CD4-positive, alpha-beta memory T cell (primary cell): ENCODE measurements around the gene CST3. TPM values are rescaled to one million over a fixed set of nuclear protein-coding genes. Genes with fewer than 3 reads are reported as not detected.

ENCODE experiments used
- CTCF ChIA-PET: fragments of 350-600 bp; sonication (Branson Sonifier 250); formaldehyde crosslinking; loops from one replicate; lab custom pipeline; 2021; ENCODE audit warnings: inconsistent platforms; ENCODE audit not compliant: partially characterized antibody; lab: Charles Lee
- POLR2A ChIA-PET: fragments of 350-600 bp; sonication (Branson Sonifier 250); formaldehyde crosslinking; loops from one replicate; lab custom pipeline; 2021; ENCODE audit not compliant: partially characterized antibody; lab: Charles Lee
- DNase-seq, 5 donors: peaks; one replicate each; pipeline versions ENCODE4 v3.0.0 to v3.0.0-alpha.2; 2020 to 2022; ENCODE audit warnings: mixed read lengths in 1 of 5
- H3K27ac ChIP-seq: one replicate; pipeline ENCODE4 v1.7.0; 2013; ENCODE audit warnings: low read depth, low read length
- H3K27me3 ChIP-seq: 2 replicates; pipeline ENCODE4 v1.7.0; 2013; ENCODE audit warnings: mild to moderate bottlenecking, low read length, moderate library complexity; ENCODE audit not compliant: insufficient read depth
- H3K36me3 ChIP-seq: 2 replicates; pipeline ENCODE4 v1.7.0; 2013; ENCODE audit warnings: mild to moderate bottlenecking, low read length, moderate library complexity; ENCODE audit not compliant: insufficient read depth
- H3K4me1 ChIP-seq: 2 replicates; pipeline ENCODE4 v1.7.0; 2013; ENCODE audit warnings: mild to moderate bottlenecking, low read length, moderate library complexity; ENCODE audit not compliant: insufficient read depth
- H3K4me3 ChIP-seq, 2 donors: one replicate each; pipeline ENCODE4 v1.7.0; 2013; ENCODE audit warnings: low read length in 2 of 2, mild to moderate bottlenecking in 1 of 2
- H3K9me3 ChIP-seq, 2 donors: one replicate each; pipeline ENCODE4 v1.7.0; 2013; ENCODE audit warnings: low read length in 2 of 2, control low read depth in 1 of 2; ENCODE audit not compliant: control insufficient read depth in 1 of 2
- H3K27ac Mint-ChIP-seq, 7 donors: one replicate each; pipeline ENCODE4 v1.8.0; 2020 to 2021; ENCODE audit warnings: mixed read lengths in 7 of 7, mild to moderate bottlenecking in 6 of 7, inconsistent platforms in 3 of 7, moderate library complexity in 3 of 7
- H3K27me3 Mint-ChIP-seq, 2 donors: one replicate each; pipeline ENCODE4 v1.8.0; 2020 to 2021; ENCODE audit warnings: mixed read lengths in 2 of 2
- H3K36me3 Mint-ChIP-seq, 2 donors: one replicate each; pipeline ENCODE4 v1.8.0; 2020 to 2021; ENCODE audit warnings: mixed read lengths in 2 of 2, inconsistent platforms in 1 of 2, mild to moderate bottlenecking in 1 of 2
- H3K4me1 Mint-ChIP-seq, 4 donors: one replicate each; pipeline ENCODE4 v1.8.0; 2020 to 2021; ENCODE audit warnings: mixed read lengths in 4 of 4, mild to moderate bottlenecking in 1 of 4
- H3K4me3 Mint-ChIP-seq, 8 donors: one replicate each; pipeline ENCODE4 v1.8.0; 2020 to 2021; ENCODE audit warnings: mixed read lengths in 8 of 8, mild to moderate bottlenecking in 7 of 8, moderate library complexity in 6 of 8, inconsistent platforms in 3 of 8
- H3K9me3 Mint-ChIP-seq, 8 donors: one replicate each; pipeline ENCODE4 v1.8.0; 2020 to 2021; ENCODE audit warnings: mixed read lengths in 8 of 8, mild to moderate bottlenecking in 5 of 8, inconsistent platforms in 3 of 8, moderate library complexity in 1 of 8
- intact Hi-C: fragments of 100-400 bp; cut with micrococcal nuclease; formaldehyde crosslinking; loops from one replicate; pipeline ENCODE4 v1.15.1; 2023
- polyA plus RNA-seq, 2 donors: library from polyadenylated mRNA; unstranded; fragments of 300-500 nt; fragmentation: Illumina TruSeq; gene quantifications; one replicate each; pipeline ENCODE4 v1.2.3, GENCODE V29; 2021
- total RNA-seq, 2 experiments: library from RNA; stranded (reverse); gene quantifications; one replicate each; pipeline ENCODE4 v1.2.3, GENCODE V29; 2021

The CST3 gene
- total and polyA plus RNA-seq, 4 experiments from 2014 or later: 0.31 to 8.3 (median 6.1) TPM

DNA sequence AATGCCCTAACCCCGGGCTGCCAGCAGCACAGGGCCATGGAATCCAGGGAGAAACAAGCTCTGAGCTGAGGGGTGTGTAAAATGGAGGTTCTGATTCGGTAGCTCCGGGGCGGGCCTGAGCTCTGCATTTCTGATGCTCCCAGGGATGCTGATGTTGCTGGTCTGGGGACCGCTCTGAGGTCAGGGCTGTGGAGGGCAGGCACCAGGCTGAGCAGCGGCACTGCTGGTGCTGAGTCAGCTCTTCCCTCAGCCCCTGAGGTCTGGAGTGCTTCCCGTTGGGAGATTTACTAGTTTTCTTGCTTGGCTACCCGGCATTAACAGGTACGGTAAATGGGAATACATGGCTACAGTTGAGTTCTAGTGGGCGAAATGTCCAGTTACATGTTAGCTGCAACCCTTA, 18.6 kb upstream of the CST3 start:
- H3K36me3 ChIP-seq: no peaks in the 10 kb centered on the region
- H3K4me1 ChIP-seq: no peaks in the 10 kb centered on the region
- no peaks in the 10 kb centered on the region for H3K9me3 ChIP-seq
- ChIA-PET CTCF (no interaction called here), POLR2A (no interaction called here)
- H3K27ac Mint-ChIP-seq: no peak overlapping the region
- no peaks in the 10 kb centered on the region for H3K27me3 ChIP-seq
- no peak overlapping the region for H3K27ac ChIP-seq
- no peak for DNase-seq
- intact Hi-C loops: no loop called here
- H3K27me3 Mint-ChIP-seq: peaks cover 4 to 8% of the 10 kb centered on the region in 2 donors
- peaks cover 0 to 3% (median 0%) of the 10 kb centered on the region in 8 donors for H3K9me3 Mint-ChIP-seq
- H3K36me3 Mint-ChIP-seq: no peaks in the 10 kb centered on the region
- H3K4me1 Mint-ChIP-seq: no peaks in the 10 kb centered on the region
- no peak overlapping the region for H3K4me3 ChIP-seq
- H3K4me3 Mint-ChIP-seq: no peak overlapping the region

DNA sequence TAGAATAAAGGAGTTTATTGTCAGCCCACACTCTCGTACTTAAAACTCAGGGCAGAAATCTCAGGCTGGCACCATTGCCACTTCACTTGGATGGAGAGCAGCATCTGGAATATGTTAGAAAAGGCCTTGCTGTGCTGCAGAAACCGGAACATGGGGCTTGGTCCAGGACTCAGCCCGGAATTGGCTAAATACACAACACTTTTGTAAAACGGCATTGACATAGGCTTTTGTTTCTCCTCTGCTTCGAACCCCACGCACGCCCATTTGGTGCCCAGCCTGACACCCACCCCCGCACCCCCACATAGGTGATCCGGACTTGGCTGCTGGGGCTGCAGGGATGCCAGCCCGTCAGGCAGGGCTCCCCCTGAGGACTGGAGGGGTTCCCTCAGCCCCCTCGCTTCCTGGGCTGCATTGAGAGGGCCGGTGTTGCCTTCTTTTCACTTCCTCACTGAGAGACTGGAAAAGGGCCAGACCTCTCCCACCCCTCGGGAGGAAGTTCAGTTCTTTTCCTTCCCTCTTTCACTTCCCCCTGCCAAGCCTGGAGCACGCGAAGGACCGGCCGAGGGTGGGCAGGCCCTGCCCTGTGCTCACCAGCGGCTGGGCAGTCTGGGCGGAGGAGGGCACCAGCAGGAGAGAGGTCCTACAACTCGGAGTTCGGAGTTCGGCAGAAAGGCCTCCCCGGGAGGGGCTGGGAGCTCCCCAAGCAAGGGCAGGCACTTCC, 17.9 kb upstream of the CST3 start:
- Histone ChIP-seq H3K27me3 (no peaks in the 10 kb centered on the region), H3K27ac (no peak overlapping the region), H3K9me3 (no peaks in the 10 kb centered on the region), H3K4me3 (no peak overlapping the region), H3K4me1 (no peaks in the 10 kb centered on the region), H3K36me3 (no peaks in the 10 kb centered on the region)
- intact Hi-C loops: no loop called here
- Mint-ChIP-seq H3K4me3 (no peak overlapping the region), H3K27me3 (peaks cover 4 to 8% of the 10 kb centered on the region in 2 donors), H3K9me3 (peaks cover 0 to 3% (median 0%) of the 10 kb centered on the region in 8 donors), H3K27ac (no peak overlapping the region), H3K36me3 (no peaks in the 10 kb centered on the region), H3K4me1 (no peaks in the 10 kb centered on the region)
- POLR2A ChIA-PET: no interaction called here
- CTCF ChIA-PET: no interaction called here
- DNase-seq: no peak

DNA sequence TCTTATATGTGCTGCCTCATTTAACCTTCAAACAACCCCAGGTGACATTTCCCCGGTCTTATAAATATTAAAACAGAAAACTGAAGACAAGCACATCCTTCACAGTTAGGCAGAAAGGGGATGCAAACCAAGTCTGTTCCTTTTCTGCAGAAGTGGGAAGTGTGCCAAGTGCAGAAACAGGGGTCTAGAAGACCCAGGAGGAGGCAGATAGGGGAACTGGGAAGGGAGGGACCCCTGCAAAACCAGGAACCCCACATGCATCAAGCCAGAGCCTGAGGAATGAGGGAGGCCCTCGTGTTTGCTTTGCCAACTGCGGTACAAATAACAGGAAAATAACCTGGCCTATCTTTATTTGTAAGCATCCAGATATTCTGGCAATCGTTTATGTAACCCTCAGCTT, 17.0 kb upstream of the CST3 start:
- Histone ChIP-seq H3K27ac (no peak overlapping the region), H3K9me3 (no peaks in the 10 kb centered on the region), H3K27me3 (no peaks in the 10 kb centered on the region), H3K4me1 (no peaks in the 10 kb centered on the region), H3K4me3 (no peak overlapping the region), H3K36me3 (no peaks in the 10 kb centered on the region)
- peaks cover 0 to 3% (median 0%) of the 10 kb centered on the region in 8 donors for H3K9me3 Mint-ChIP-seq
- H3K36me3 Mint-ChIP-seq: no peaks in the 10 kb centered on the region
- H3K4me1 Mint-ChIP-seq: no peaks in the 10 kb centered on the region
- DNase-seq: no peak
- ChIA-PET CTCF (no interaction called here), POLR2A (no interaction called here)
- H3K27me3 Mint-ChIP-seq: peaks cover 4 to 8% of the 10 kb centered on the region in 2 donors
- no peak overlapping the region for H3K27ac Mint-ChIP-seq
- H3K4me3 Mint-ChIP-seq: no peak overlapping the region
- intact Hi-C loops: no loop called here

DNA sequence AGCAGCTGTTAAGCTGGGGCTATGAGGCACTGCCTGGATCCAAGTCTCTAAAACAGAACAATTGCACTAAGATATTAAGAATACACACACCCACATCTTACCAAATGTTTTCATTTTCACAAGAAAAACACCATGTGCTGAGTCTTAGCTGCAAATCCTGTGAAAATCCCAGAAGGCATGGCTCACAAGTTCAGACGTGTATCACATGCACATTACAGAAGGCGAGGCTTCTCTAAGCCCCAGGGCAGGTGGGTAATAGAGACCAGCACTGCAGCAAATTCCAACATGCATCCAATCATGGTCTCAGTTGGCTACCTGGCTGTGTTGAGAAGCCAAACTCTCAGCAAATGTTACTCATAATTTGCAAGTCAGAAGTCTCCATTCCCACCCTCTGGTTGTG, 16.2 kb upstream of the CST3 start:
- Histone ChIP-seq H3K4me1 (no peaks in the 10 kb centered on the region), H3K9me3 (no peaks in the 10 kb centered on the region), H3K27ac (no peak overlapping the region), H3K27me3 (no peaks in the 10 kb centered on the region), H3K4me3 (no peak overlapping the region), H3K36me3 (no peaks in the 10 kb centered on the region)
- ChIA-PET POLR2A (no interaction called here), CTCF (no interaction called here)
- peaks cover 4 to 8% of the 10 kb centered on the region in 2 donors for H3K27me3 Mint-ChIP-seq
- H3K36me3 Mint-ChIP-seq: no peaks in the 10 kb centered on the region
- intact Hi-C loops: no loop called here
- H3K4me1 Mint-ChIP-seq: no peaks in the 10 kb centered on the region
- DNase-seq: no peak
- no peak overlapping the region for H3K4me3 Mint-ChIP-seq
- H3K9me3 Mint-ChIP-seq: peaks cover 0 to 3% (median 0%) of the 10 kb centered on the region in 8 donors
- H3K27ac Mint-ChIP-seq: no peak overlapping the region

DNA sequence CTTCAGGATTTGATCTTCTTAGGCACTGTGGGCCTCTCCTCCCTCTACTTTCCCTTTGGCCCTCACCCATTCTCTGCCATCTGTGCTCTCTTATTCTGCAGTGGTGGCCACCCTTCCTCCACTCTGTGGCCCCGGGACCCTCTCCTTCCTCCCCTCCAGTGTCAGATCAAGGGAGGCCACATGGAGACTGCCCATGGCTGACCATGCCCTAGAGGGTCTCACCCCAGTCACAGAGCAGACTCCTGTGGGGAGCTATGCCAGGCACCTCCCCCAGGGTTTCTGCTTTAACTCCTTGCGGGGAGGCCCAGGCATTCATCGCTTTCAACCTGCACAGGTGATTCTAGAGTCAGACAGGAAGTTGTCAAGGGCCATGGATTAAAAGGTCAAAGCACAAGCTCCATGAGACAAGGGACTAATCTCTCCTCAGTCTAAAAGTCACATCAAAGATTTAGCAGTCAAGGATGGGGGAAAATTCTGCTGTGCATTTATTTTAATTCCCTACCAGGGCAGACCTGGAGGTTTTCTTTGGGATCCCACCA, 15.7 kb upstream of the CST3 start:
- H3K36me3 Mint-ChIP-seq: no peaks in the 10 kb centered on the region

DNA sequence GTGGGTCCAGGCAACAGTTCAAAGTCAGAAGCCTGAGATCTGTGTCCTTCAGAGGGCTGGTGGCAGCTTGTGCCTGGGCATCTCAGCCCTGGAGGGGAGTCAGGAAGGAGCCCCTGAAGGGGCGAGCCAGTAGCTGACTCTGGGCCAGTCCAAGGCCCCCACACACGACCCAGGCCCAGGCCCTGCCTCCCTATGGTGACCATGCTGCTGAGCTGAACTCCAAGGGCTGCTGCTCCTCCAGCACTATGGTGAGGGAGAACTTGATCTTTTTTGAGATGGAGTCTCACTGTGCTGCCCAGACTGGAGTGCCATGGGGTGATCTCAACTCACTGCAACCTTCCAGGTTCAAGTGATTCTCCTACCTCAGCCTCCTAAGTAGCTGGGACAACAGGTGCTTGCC, 15.2 kb upstream of the CST3 start:
- H3K4me3 ChIP-seq: no peak overlapping the region
- Mint-ChIP-seq H3K4me3 (no peak overlapping the region), H3K4me1 (no peaks in the 10 kb centered on the region), H3K27ac (no peak overlapping the region), H3K27me3 (peaks cover 4 to 8% of the 10 kb centered on the region in 2 donors), H3K9me3 (peaks cover 0 to 3% (median 0%) of the 10 kb centered on the region in 8 donors), H3K36me3 (no peaks in the 10 kb centered on the region)
- intact Hi-C loops: no loop called here
- no peak overlapping the region for H3K27ac ChIP-seq
- no peak for DNase-seq
- H3K4me1 ChIP-seq: no peaks in the 10 kb centered on the region
- CTCF ChIA-PET: no interaction called here
- no peaks in the 10 kb centered on the region for H3K27me3 ChIP-seq
- H3K36me3 ChIP-seq: no peaks in the 10 kb centered on the region
- POLR2A ChIA-PET: no interaction called here
- H3K9me3 ChIP-seq: no peaks in the 10 kb centered on the region

More for the DNA sequence above, 15.7 kb upstream of the CST3 start:
- Histone ChIP-seq H3K27me3 (no peaks in the 10 kb centered on the region), H3K36me3 (no peaks in the 10 kb centered on the region), H3K4me1 (no peaks in the 10 kb centered on the region), H3K9me3 (no peaks in the 10 kb centered on the region), H3K4me3 (no peak overlapping the region), H3K27ac (no peak overlapping the region)
- H3K27me3 Mint-ChIP-seq: peaks cover 4 to 8% of the 10 kb centered on the region in 2 donors
- H3K4me3 Mint-ChIP-seq: no peak overlapping the region
- CTCF ChIA-PET: no interaction called here
- POLR2A ChIA-PET: no interaction called here
- intact Hi-C loops: no loop called here
- no peak overlapping the region for H3K27ac Mint-ChIP-seq
- peaks cover 0 to 3% (median 0%) of the 10 kb centered on the region in 8 donors for H3K9me3 Mint-ChIP-seq
- DNase-seq: no peak
- no peaks in the 10 kb centered on the region for H3K4me1 Mint-ChIP-seq

DNA sequence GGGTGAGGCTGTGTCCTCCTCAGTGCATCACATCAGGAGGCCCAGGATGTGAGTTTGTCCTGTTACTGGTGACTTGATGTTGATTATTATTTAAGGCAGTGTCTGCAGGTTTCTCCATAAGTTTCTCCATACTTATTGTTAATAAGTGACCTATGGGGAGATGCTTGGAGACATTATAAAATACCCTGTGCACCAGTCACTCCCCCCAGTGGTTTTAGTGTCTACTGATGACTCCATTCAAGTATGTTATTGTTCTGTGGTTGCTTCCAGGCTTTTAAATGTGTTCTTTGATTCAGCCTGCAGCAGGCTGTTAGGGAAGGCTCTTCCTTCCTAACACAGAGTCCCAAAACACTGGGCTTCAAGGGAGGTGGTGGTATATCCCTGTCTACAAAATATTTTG, 14.6 kb upstream of the CST3 start:
- H3K27me3 Mint-ChIP-seq: peaks cover 4 to 8% of the 10 kb centered on the region in 2 donors
- no peak overlapping the region for H3K27ac Mint-ChIP-seq
- H3K4me3 Mint-ChIP-seq: no peak overlapping the region
- no peaks in the 10 kb centered on the region for H3K27me3 ChIP-seq
- intact Hi-C loops: no loop called here
- H3K4me1 ChIP-seq: no peaks in the 10 kb centered on the region
- H3K36me3 Mint-ChIP-seq: no peaks in the 10 kb centered on the region
- ChIA-PET POLR2A (no interaction called here), CTCF (no interaction called here)
- peaks cover 0 to 3% (median 0%) of the 10 kb centered on the region in 8 donors for H3K9me3 Mint-ChIP-seq
- no peak overlapping the region for H3K27ac ChIP-seq
- H3K4me1 Mint-ChIP-seq: no peaks in the 10 kb centered on the region
- no peaks in the 10 kb centered on the region for H3K36me3 ChIP-seq
- no peaks in the 10 kb centered on the region for H3K9me3 ChIP-seq
- no peak for DNase-seq
- H3K4me3 ChIP-seq: no peak overlapping the region
